HG03558 (cell line): ENCODE measurements around the gene FRAS1.

Source experiments
- ATAC-seq: cut with Tn5 transposase; IDR thresholded peaks from one replicate; pipeline ENCODE4 v1.9.1; 2021; ENCODE audit warnings: moderate number of reproducible peaks; ENCODE audit not compliant: unreplicated experiment; ENCODE audit errors: extremely low read depth

The FRAS1 gene

DNA sequence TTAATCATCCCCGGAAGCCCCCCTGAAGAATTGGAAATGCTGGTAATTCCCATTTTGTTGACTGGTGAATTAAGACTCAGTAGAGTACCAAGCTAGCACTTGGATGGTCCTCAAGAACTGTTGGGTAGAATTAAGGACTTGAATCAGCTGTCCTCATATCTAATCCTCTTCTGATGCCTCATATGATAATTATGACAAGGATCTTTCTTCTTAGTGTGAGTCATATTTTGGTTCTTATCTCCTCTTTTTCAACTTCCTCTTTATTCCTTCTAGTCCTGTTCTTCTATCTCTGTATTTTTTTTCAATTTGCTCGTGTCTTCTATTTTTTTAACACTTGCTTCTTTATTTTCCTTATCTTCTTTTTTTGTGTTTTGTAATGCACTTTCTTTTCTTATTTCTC is 288.1 kb downstream of the FRAS1 start:
- no peak for ATAC-seq

DNA sequence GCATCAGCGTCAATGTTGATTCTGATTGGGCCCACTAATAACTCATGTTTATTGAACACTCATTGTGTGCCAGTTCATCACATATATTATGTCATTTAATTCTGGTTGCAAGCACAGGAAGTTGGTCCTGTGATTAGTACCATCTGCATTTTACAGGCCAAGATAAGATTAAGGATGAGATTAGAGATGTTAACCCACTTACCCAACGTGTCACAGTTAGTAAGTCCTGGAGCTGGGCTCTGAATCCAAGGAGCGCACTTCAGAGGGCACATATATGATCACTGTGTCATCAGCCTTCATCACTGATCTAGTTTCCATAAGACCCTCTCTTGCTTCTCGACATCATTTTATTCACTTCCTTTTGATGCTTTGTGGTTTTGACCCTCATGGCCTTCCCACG is 289.1 kb downstream of the FRAS1 start:
- ATAC-seq, result no peak

DNA sequence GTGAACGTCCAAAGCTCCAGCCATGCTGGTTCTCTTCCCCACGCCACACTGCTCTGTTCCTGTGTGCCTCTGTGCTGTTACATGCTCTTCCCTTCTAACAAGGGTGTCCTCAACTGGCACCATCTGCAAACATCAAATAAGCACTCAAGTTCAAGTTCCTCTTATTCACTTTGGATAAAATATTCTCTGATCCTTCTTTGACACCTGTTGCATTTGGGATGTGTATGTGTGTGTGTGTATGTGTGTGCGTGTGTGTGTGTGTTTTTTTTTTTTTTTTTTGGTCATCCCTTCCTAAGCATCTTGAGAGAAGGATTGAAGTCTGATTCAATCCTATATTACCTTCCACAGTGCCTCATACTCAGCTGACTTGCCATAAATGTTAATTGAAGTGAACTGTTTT is 290.4 kb downstream of the FRAS1 start:
- ATAC-seq, result no peak

DNA sequence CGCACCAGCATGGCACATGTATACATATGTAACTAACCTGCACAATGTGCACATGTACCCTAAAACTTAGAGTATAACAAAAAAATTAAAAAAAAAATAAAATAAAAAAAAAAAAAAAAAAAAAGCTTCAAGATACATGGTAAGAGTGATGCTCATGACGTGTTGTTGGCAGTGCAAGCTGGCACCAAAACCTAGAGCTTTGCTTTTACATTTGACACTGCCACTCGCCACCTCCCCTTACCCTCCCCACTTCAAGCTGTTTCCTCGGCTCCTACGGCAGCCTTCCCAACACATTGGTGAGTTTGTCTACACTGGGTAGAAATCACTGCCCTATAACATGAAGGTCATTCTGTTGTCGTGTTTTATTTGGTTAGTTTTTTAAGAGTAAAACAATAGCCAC is 296.8 kb downstream of the FRAS1 start:
- no peak for ATAC-seq

DNA sequence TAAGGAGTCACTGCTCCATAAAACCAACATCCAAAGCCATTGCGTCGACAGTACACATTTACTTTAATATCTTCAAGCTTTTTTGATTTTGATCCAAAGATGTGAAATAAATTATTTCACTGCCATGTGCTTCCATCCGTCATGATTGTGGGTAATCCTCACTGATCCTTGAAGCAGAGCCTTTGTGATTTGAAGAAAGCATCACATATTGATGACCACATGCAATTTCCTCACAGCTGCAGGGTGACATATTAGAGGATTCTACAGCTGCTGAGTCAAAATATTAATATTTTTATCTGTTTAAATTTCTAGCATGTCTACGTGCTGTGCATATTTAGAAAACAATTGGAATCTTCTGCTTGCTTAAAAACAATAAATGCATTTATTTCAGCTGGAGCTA is 297.7 kb downstream of the FRAS1 start:
- ATAC-seq, result no peak

DNA sequence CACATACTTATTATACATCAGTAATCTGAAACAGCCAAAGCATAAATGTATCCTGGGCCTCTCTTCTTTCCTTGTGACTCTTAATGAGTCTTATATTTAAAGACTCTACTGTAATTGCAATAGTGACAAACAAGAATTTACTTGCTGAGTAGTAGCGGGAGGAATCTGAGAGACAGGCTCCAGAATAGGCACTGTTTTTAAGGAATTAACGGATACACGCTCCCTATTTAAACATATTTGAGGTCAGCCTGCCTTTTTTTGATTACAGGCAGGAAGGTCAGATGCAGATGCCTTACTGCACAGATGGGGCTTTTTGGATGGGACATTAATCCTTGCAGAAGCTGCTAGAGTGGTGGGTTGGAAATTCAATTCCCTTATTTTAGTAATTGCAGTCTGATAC is 298.2 kb downstream of the FRAS1 start:
- no peak for ATAC-seq

DNA sequence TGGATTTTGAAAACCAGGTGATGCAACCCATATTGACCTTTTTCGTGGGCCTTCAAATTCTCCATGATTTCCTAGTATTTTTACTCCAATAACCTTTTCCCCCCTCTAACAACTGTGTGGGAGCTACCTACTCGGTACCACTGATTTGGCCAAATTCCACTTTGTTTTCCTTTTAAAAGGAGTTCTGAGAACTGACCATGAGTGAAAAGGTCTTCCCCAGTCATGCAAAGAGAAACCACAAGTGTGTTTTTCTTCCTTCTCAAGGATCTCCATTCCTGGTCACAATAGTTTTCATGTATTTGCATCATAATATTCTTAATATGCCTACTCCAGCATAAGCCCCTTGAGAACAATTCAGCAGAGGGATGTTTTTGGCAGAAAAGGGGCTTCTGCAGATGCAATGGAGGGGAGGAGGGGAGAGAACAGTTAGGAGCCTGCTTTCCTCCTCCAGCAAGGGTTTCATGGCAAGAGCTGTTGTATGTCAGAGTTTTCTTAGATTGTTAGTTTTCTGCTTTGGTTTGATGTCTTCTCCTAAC is 299.2 kb downstream of the FRAS1 start:
- no peak for ATAC-seq

DNA sequence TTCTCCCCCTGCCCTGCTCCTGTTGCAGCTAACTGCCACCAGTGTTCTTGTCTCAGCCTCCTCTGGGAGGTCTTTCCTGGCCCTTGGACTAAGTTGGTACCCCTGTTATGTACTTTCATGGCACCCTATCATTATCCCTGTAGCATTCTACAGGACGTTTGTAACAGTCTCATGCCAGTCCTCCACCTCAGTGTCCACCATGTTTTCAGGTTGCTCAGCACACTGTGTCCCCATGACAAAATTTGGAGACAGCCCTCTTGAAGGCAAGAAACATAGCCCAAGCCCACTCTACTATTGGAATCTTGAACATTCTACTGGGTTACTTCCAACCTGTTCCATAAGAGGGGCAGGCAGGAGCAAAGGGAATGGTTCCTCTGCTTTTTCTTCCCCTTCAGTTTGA is 300.0 kb downstream of the FRAS1 start:
- no peak for ATAC-seq

DNA sequence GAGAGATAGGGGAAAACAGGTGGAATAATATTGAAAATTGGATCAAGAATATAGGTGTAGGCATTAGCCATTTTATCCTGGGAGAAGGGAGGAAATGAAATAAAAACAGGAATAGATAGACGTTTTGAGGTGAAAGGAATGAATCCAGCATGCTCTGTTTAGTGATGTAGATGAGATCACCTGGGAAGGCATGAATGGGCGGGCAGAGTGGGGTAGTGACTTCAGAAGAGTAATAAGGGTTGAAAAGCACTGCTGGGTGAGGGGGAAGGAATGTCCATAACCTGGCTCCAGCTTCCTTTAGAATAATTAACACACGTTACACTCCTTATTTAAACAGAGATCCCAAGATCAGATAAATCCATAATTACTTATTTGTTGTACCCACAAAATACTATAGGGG is 303.3 kb downstream of the FRAS1 start:
- no peak for ATAC-seq

DNA sequence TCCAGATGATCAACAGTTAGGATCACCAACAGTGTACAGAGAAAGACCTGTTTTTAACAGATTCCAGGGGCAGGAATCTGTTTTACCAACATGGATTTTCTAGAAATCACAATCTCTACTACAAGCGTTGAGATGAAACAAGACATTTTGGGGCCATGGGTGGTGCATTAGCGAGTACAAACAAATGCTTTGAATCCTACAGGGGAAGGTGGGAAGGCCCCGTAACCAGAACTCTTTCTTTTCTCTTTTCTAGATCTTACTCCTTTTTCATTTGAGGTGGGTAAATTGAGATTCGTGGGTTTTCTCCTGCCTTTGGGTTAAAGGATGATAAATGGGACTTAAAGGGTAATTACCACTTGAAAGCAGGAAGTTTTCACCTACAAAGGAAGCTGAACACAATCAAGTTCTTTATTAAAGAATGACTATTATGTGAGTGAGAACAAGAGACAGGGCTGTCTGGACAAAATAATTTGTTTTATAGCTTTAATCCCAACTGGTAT is 304.5 kb downstream of the FRAS1 start:
- ATAC-seq, result no peak

DNA sequence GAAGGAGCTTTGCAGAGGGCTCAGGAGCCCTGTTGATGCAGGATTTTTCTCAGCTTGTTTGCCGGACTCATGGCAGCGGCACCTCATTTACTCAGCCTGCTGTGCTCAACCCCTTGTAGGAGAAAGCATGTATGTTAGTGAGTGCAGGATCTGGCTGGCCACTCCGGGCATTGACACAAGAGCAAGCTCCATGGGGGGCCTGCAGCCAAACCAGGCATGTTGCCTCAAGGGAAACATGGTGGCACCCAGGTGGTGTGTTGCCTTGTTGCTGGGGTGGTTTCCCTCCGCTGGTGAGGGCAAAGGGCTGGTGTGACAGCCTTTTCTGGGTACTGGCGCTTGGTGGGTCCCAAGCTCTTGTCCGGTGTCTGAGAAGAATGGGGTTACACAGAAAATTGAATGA is 305.2 kb downstream of the FRAS1 start:
- ATAC-seq, result no peak

DNA sequence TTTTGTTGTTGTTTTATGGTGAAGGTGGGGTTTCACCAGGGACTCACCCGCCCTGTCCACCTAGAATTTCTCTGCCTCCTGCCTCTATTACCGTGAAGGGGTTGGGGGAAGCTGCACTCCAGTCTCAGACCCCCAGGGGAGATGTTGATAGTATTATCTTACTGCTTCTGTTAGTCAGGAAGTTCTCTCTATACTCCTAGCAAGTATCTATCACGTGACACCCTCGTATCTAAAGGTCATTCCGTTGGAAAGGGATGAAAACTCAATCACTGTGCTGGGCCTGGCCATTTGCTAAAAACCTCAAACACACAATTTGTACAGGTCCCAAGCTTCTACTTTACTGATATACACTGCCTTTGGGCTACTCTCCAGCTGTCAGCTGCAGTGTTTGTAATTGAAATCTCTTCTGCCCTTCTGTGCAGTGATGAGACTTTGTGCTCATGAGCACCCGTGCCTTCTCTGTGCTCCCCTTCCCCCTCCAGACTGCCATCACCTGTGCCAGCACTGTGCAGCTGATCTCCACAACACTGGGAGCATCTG is 306.0 kb downstream of the FRAS1 start:
- no peak for ATAC-seq

DNA sequence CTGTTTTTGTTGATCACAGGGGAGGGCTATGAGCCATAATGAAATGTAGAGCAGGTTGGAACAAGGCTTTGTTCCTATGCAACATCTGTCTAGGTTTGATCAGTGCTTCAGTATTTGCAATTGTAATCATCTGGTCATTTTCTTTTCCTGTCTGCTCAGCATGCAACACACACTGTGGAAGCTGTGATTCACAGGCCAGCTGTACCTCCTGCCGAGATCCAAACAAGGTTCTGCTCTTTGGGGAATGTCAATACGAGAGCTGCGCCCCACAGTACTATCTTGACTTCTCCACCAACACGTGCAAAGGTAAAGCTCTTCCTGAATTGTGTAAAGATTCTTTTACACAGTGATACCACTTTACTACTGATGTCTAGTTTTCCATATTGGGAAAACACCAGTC is 312.6 kb downstream of the FRAS1 start:
- ATAC-seq, result no peak

DNA sequence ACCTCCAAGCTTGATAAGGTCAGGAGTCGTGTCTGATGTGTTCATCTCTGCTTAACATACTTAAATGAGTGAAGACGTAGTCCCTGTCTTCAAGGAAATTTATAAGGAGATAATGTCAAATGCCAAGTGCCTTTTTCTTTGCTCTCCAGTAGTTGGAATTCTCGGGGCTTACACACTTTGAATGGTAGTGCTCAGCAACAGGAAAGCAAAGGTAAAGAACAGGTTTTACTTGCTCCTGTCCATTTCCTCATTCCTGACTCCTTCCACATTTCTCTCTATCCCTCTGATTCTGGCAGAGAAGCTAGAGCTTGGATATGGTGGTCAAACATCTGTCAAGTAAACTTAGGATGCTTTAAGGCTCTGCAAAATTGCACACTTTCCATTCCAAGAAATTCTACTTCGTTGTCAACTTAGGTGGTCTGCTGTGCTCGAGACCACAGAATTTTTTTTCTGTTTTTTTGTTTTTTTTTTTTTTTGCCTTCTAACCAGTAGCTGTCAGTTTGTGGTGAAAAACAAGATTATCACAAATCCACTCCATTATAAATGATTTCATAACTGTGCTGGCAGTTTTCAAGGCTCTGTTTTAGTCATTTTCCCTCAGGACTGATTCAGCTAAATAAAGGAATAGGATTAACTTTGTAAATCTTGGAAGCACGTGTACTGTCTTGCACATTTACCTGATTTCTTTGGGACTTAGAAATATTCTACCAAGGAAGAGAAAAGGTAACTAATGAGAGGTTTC is 313.7 kb downstream of the FRAS1 start:
- no peak for ATAC-seq

DNA sequence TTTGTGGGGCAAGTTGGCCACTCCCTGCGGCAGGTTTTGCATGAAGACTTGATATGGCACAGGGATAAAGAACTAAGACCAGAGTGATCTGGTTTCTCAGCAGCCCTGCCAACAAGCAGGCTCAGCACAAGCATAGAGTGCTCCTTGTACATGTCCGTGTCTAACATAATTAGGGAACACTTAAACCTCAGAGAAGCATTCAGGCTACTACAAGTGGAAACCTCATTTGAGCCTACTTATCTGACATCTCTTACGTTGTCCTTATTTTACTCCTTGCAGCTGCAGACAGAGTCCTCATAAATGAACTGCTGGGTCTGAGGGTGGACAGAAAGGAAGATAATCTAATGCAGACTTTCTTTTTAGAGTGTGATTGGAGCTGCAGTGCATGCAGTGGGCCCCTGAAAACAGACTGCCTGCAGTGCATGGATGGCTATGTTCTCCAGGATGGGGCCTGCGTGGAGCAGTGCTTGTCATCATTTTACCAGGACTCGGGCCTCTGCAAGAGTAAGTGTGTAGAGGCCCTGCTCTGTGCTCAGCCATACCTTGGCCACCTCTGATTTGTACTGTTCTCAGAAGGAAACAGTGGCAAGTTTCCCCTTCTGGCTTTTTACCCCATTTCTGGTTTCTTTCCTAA is 315.3 kb downstream of the FRAS1 start:
- ATAC-seq, result no peak

DNA sequence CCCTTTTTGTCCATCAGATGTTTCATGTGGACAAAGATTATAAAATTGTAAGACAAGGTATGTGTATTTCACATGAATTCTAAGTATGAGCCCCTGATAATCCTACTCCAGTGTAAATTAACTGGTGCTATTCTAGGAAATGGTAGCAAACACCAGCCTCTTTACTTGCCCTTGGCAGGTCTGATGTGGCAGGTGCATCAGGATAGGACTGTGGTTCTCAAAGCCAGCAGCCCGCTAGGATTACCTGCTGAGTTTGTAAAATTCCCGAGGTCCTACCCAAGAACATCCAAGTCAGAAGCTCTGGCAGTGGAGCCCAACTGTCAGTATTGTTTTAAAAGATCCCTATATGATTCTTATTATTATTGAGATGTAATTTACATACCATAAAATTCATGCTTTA is 320.4 kb downstream of the FRAS1 start:
- no peak for ATAC-seq

DNA sequence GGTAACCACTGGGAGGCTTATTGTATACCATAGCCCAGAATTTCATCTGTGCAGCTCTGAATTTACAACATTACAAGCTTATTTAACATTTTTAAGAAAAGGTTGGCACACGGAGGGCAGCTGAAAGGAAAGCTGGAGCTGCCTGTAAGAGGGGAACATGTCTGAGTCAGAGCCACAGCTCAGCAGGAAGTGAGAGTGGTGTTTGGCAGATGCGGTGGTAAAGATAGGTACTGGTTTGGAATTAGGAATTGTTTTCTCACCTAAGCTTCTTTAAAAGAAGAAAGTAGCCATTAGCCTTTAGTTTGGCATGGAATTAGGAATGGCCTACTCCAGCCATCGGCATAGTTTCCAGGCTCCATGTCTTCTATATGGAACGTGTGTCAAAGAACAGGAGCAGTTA is 321.9 kb downstream of the FRAS1 start:
- ATAC-seq, result no peak

DNA sequence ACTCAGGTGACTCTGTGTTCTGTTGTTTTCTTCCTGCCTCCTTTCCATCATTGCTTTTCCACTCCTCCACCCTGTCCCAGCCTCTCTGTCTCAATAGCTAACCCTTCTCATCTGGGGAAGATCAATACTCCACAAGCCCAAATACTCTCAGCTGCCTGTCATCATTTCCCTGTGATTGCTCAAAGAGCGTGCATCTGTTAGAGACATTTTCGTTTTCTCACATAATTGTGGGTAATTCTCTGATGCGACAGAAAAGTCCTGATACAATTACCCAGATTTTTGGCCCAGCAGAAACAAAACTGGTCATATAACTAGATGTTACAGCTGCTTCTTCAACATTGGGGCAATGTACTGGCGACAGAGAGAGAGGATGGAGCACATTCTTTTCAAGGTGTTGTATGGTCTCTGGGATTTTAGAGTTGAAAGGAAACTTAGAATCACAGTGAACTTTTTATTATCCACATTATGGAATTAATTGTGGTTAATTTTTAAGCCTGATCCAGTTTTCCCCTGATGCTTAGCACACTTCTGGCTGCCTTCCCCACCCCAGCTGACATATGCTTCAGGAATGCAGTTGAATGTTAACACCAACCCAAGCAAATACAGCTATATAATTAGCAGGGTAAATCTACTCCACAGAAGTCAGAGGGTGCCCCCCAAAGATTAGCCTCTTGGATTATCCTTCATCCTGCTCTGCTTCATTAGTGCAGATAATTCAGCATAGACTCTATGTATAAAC is 323.0 kb downstream of the FRAS1 start:
- ATAC-seq, result no peak

DNA sequence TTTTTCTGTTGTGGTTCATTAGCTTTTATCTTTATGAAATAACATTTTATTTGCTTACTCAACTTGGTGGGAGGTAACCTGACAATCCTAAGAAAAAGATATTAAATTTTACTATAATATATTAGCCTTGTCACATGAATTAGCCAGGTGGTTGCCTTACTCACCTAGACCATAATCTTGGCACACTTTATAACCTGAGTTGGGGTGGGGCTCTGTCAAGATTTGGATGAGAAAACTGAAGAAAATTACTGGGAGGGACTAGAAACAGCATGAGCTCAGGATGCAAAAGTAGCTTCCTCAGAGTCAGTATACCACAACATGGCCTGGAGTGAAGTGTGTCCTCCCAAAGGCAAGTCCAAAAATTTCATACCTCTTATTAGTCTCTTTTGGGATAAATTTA is 329.6 kb downstream of the FRAS1 start:
- no peak for ATAC-seq

DNA sequence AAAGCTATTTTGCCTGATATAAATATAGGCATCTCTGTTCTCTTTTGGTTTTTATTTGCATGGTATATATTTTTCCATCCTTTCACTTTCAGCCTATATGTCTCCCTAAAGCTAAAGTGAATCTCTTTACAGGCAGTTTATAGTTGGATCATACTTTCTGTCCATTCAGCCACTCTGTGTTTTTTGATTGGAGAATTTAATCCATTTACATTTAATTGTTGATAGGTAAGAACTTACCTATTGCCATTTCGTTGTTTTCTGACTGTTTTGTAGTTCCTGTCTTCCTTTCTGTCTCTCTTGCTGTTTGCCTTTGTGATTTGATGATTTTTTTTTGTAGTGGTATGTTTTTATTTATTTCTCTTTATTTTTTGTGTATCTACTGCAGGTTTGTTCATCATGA is 338.5 kb downstream of the FRAS1 start:
- ATAC-seq, result no peak
